ENCODE results near the gene PPP2R2C.

DNA sequence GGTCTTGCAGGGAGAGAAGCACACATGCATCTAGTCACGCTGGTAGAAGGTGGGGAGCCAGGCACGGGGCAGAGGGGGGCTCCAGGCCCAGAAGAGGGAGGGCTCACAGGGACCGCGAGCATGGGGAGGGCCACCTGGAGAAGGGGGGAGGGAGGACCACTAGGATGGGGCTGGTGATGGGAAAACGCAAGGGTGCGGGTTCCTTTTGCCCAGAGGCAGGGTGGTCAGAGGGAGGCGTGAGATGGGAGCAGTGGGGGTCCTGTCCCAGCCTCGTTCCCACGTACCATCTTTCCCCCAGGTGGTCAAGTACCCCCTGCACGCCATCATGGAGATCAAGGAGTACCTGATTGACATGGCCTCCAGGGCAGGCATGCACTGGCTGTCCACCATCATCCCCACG is 172.1 kb downstream of the PPP2R2C start:
- TF ChIP-seq, protein P1, sequence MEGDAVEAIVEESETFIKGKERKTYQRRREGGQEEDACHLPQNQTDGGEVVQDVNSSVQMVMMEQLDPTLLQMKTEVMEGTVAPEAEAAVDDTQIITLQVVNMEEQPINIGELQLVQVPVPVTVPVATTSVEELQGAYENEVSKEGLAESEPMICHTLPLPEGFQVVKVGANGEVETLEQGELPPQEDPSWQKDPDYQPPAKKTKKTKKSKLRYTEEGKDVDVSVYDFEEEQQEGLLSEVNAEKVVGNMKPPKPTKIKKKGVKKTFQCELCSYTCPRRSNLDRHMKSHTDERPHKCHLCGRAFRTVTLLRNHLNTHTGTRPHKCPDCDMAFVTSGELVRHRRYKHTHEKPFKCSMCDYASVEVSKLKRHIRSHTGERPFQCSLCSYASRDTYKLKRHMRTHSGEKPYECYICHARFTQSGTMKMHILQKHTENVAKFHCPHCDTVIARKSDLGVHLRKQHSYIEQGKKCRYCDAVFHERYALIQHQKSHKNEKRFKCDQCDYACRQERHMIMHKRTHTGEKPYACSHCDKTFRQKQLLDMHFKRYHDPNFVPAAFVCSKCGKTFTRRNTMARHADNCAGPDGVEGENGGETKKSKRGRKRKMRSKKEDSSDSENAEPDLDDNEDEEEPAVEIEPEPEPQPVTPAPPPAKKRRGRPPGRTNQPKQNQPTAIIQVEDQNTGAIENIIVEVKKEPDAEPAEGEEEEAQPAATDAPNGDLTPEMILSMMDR (IDR thresholded peaks at IDR 0.05): no peak
- TF ChIP-seq POLR2AphosphoS5 (IDR thresholded peaks at IDR 0.05) (no peak), POLR2A (IDR thresholded peaks at IDR 0.05) (no peak)
